HEK293 (cell line): ENCODE results near the gene ZNF433.

ENCODE experiments used
- CTCF ChIA-PET: fragments of 350-600 bp; formaldehyde crosslinking; extraction: SDS; loops from one replicate; lab custom pipeline; 2021; ENCODE audit warnings: antibody characterized with exemption; lab: Yijun Ruan, JAX
- POLR2A ChIA-PET: fragments of 300-600 bp; formaldehyde crosslinking; extraction: SDS; loops from one replicate; lab custom pipeline; 2020; ENCODE audit warnings: antibody characterized with exemption, inconsistent platforms; lab: Yijun Ruan, JAX
- H3K27ac ChIP-seq: fragments of 200-500 bp; sonication (Bioruptor generic); 2 replicates; pipeline ENCODE4 v1.5.1; 2014; ENCODE audit warnings: low read depth, low read length, control low read depth, inconsistent platforms; ENCODE audit errors: extremely low read depth
- H3K36me3 ChIP-seq, 2 experiments: fragments of 200-500 bp in 1 of 2; sonication (Bioruptor generic) in 1 of 2; 1 replicate in 1 of 2; 2 replicates in 1 of 2; pipeline ENCODE4 v1.5.1; 2014 to 2017; ENCODE audit warnings: inconsistent platforms in 2 of 2, low read length in 2 of 2; ENCODE audit not compliant: control insufficient read depth in 2 of 2, insufficient read depth in 1 of 2
- H3K4me1 ChIP-seq: fragments of 200-500 bp; sonication (Bioruptor generic); 2 replicates; pipeline ENCODE4 v1.5.1; 2014; ENCODE audit warnings: mild to moderate bottlenecking, low read length, inconsistent platforms; ENCODE audit not compliant: control insufficient read depth, insufficient read depth
- H3K4me3 ChIP-seq: 2 replicates; pipeline ENCODE4 v1.5.1; 2011; ENCODE audit warnings: low read depth, mild to moderate bottlenecking, control low read depth, low read length, moderate library complexity
- H3K9me3 ChIP-seq: fragments of 200-500 bp; sonication (Bioruptor generic); 2 replicates; pipeline ENCODE4 v1.5.1; 2014; ENCODE audit warnings: low read depth, low read length, inconsistent platforms; ENCODE audit not compliant: control insufficient read depth, insufficient read depth
- AEBP2 ChIP-seq: fragments of 450-650 bp; formaldehyde crosslinking; IDR thresholded peaks from 2 replicates; pipeline ENCODE4 v1.5.1; 2016; ENCODE audit warnings: missing biosample characterization, missing genetic modification characterization, borderline replicate concordance
- ATF2 ChIP-seq: fragments of 450-650 bp; formaldehyde crosslinking; IDR thresholded peaks from 2 replicates; pipeline ENCODE4 v1.5.1; 2016; ENCODE audit warnings: missing biosample characterization, missing genetic modification characterization, low read depth
- INSM2 ChIP-seq: fragments of 450-650 bp; formaldehyde crosslinking; IDR thresholded peaks from 2 replicates; pipeline ENCODE4 v1.5.1; 2016; ENCODE audit warnings: missing biosample characterization, missing genetic modification characterization
- KLF7 ChIP-seq: fragments of 450-650 bp; formaldehyde crosslinking; IDR thresholded peaks from 2 replicates; pipeline ENCODE4 v1.5.1; 2016; ENCODE audit warnings: missing biosample characterization, missing genetic modification characterization, borderline replicate concordance
- PBX3 ChIP-seq: sonication (generic); formaldehyde crosslinking; IDR thresholded peaks from 2 replicates; pipeline ENCODE4 v1.8.1; 2022; ENCODE audit warnings: mild to moderate bottlenecking, moderate library complexity, missing genetic modification reagents
- TSHZ1 ChIP-seq: fragments of 450-650 bp; formaldehyde crosslinking; IDR thresholded peaks from 2 replicates; pipeline ENCODE4 v1.5.1; 2016; ENCODE audit warnings: missing biosample characterization, missing genetic modification characterization, borderline replicate concordance
- ZBTB20 ChIP-seq: fragments of 450-650 bp; formaldehyde crosslinking; IDR thresholded peaks from 2 replicates; pipeline ENCODE4 v1.5.1; 2016; ENCODE audit warnings: missing biosample characterization, missing genetic modification characterization
- ZBTB49 ChIP-seq: fragments of 450-650 bp; formaldehyde crosslinking; IDR thresholded peaks from 2 replicates; pipeline ENCODE4 v1.5.1; 2016; ENCODE audit warnings: missing biosample characterization, missing genetic modification characterization, low read depth
- ZFP37 ChIP-seq: fragments of 450-650 bp; formaldehyde crosslinking; IDR thresholded peaks from 2 replicates; pipeline ENCODE4 v1.5.1; 2016; ENCODE audit warnings: missing biosample characterization, missing genetic modification characterization
- ZIC2 ChIP-seq: fragments of 450-650 bp; formaldehyde crosslinking; IDR thresholded peaks from 2 replicates; pipeline ENCODE4 v1.5.1; 2016; ENCODE audit warnings: missing biosample characterization, missing genetic modification characterization
- ZNF133 ChIP-seq: fragments of 450-650 bp; formaldehyde crosslinking; IDR thresholded peaks from 2 replicates; pipeline ENCODE4 v1.5.1; 2016; ENCODE audit warnings: missing biosample characterization, missing genetic modification characterization
- ZNF280C ChIP-seq: fragments of 450-650 bp; formaldehyde crosslinking; IDR thresholded peaks from 2 replicates; pipeline ENCODE4 v1.5.1; 2016; ENCODE audit warnings: missing biosample characterization, missing genetic modification characterization
- ZNF335 ChIP-seq: fragments of 450-650 bp; formaldehyde crosslinking; conservative IDR thresholded peaks from 2 replicates; pipeline ENCODE4 v1.5.1; 2016; ENCODE audit warnings: missing biosample characterization, missing genetic modification characterization
- ZNF518A ChIP-seq: fragments of 450-650 bp; formaldehyde crosslinking; conservative IDR thresholded peaks from 2 replicates; pipeline ENCODE4 v1.5.1; 2016; ENCODE audit warnings: low read depth, missing biosample characterization, missing genetic modification characterization
- ZNF596 ChIP-seq: fragments of 450-650 bp; IDR thresholded peaks from 2 replicates; pipeline ENCODE4 v1.5.0; 2018; ENCODE audit warnings: missing biosample characterization, mild to moderate bottlenecking, missing genetic modification characterization, moderate library complexity
- ZNF677 ChIP-seq: fragments of 450-650 bp; IDR thresholded peaks from 2 replicates; pipeline ENCODE4 v1.5.0; 2018; ENCODE audit warnings: missing biosample characterization, mild to moderate bottlenecking, missing genetic modification characterization, moderate library complexity
- ZSCAN30 ChIP-seq: fragments of 450-650 bp; IDR thresholded peaks from 2 replicates; pipeline ENCODE4 v1.5.1; 2018; ENCODE audit warnings: missing biosample characterization, mild to moderate bottlenecking, missing genetic modification characterization, moderate library complexity

Gene ZNF433

GRCh38 chr19:11986754-11987153, 48.7 kb downstream of the ZNF433 start:
- no peaks in the 10 kb centered on the region for H3K9me3 ChIP-seq
- ChIA-PET POLR2A (interaction anchor here (0.8 to 2.7 kb wide), 4 partner anchors 63 to 189 kb away, joined by 3 to 8 read pairs (median 6); partner anchors contain the start of genes ZNF136, ZNF491 and ZNF69), CTCF (interaction anchor here (0.7 to 4.2 kb wide), 5 partner anchors 63 to 564 kb away, joined by 3 to 29 read pairs (median 8); partner anchors contain the start of genes ZNF20, ZNF491 and ZNF700)
- H3K4me3 ChIP-seq, result no peak overlapping the region
- no peaks in the 10 kb centered on the region for H3K36me3 ChIP-seq
- H3K4me1 ChIP-seq, result no peaks in the 10 kb centered on the region
- H3K27ac ChIP-seq, result no peak overlapping the region
- no peak for TF ChIP-seq ZIC2
- TF ChIP-seq ZNF133, result no peak
- no peak for TF ChIP-seq KLF7 (tag by site-specific recombination)
- no peak for TF ChIP-seq TSHZ1 (tag by site-specific recombination)
- no peak for TF ChIP-seq ZSCAN30 (tag by site-specific recombination)
- no peak for TF ChIP-seq ZNF518A (tag by site-specific recombination)
- TF ChIP-seq ZNF280C (tag by site-specific recombination), result no peak
- TF ChIP-seq ZBTB49, result no peak
- TF ChIP-seq PBX3 (CRISPR knock-in tag), result no peak
- TF ChIP-seq INSM2 (tag by site-specific recombination), result no peak
- TF ChIP-seq ZNF677 (tag by site-specific recombination), result no peak
- no peak for TF ChIP-seq ZFP37 (tag by site-specific recombination)
- TF ChIP-seq ATF2 (tag by site-specific recombination), result no peak
- no peak for TF ChIP-seq ZBTB20 (tag by site-specific recombination)
- no peak for TF ChIP-seq AEBP2 (tag by site-specific recombination)
- no peak for TF ChIP-seq ZNF596 (tag by site-specific recombination)
- TF ChIP-seq ZNF335 (tag by site-specific recombination), result no peak
